CD4-positive, alpha-beta T cell treated with Interleukin-6 for 4 hours (primary cell): ENCODE measurements around the gene MBNL1.
A peak's percentile ranks its signal among the peaks of the same experiment; 100 is the strongest.

Experiments
- DNase-seq: peaks from one replicate; pipeline ENCODE4 v3.0.0-alpha.2; 2020; ENCODE audit warnings: mixed read lengths

The MBNL1 gene

GRCh38 chr3:152457500-152458375, 189.0 kb downstream of the MBNL1 start:
- DNase-seq: no peak

- peak; percentile 23 for DNase-seq
Measured at GRCh38 chr3:152458376-152459117, 189.8 kb downstream of the MBNL1 start.

GRCh38 chr3:152459118-152459515, 190.4 kb downstream of the MBNL1 start:
- no peak for DNase-seq

GRCh38 chr3:152459572-152459971, 190.8 kb downstream of the MBNL1 start:
- no peak for DNase-seq

- DNase-seq: no peak
Measured at GRCh38 chr3:152460936-152461335, 192.2 kb downstream of the MBNL1 start.

GRCh38 chr3:152461460-152461859, 192.7 kb downstream of the MBNL1 start:
- no peak for DNase-seq

GRCh38 chr3:152466784-152467183, 198.1 kb downstream of the MBNL1 start:
- DNase-seq: no peak

- no peak for DNase-seq
Measured at GRCh38 chr3:152469248-152470025, 200.7 kb downstream of the MBNL1 start.

- no peak for DNase-seq
Measured at GRCh38 chr3:152470095-152470494, 201.4 kb downstream of the MBNL1 start.

- no peak for DNase-seq
Measured at GRCh38 chr3:152470893-152471292, 202.2 kb downstream of the MBNL1 start.

- DNase-seq: peak; percentile 77
Measured at GRCh38 chr3:152471814-152472671, 203.3 kb downstream of the MBNL1 start.

- no peak for DNase-seq
Measured at GRCh38 chr3:152472672-152472954, 203.9 kb downstream of the MBNL1 start.

- no peak for DNase-seq
Measured at GRCh38 chr3:152474585-152474984, 205.9 kb downstream of the MBNL1 start.

GRCh38 chr3:152477422-152477821, 208.7 kb downstream of the MBNL1 start:
- no peak for DNase-seq

GRCh38 chr3:152480282-152480953, 211.7 kb downstream of the MBNL1 start:
- DNase-seq: no peak

- no peak for DNase-seq
Measured at GRCh38 chr3:152486364-152486763, 217.6 kb downstream of the MBNL1 start.

- no peak for DNase-seq
Measured at GRCh38 chr3:152488449-152488848, 219.7 kb downstream of the MBNL1 start.

- no peak for DNase-seq
Measured at GRCh38 chr3:152491922-152492321, 223.2 kb downstream of the MBNL1 start.

GRCh38 chr3:152496286-152496685, 227.6 kb downstream of the MBNL1 start:
- DNase-seq: no peak

GRCh38 chr3:152496716-152497115, 228.0 kb downstream of the MBNL1 start:
- no peak for DNase-seq

GRCh38 chr3:152497457-152497856, 228.7 kb downstream of the MBNL1 start:
- no peak for DNase-seq

- DNase-seq: no peak
Measured at GRCh38 chr3:152497890-152498289, 229.2 kb downstream of the MBNL1 start.
